A549 (cell line): ENCODE results near the gene FNIP1. TPM values are rescaled to one million over a fixed set of nuclear protein-coding genes. Genes with fewer than 3 reads are reported as not detected.

Source experiments
- ATAC-seq, 2 experiments: fragments of 200-7000 bp in 1 of 2; fragments of >200 bp in 1 of 2; cut with Nextera tagmentation in 1 of 2; cut with Tn5 transposase in 1 of 2; 3 replicates each; pipeline versions ENCODE4 v1.8.0 to v1.9.1; 2018 to 2020; ENCODE audit warnings: mild to moderate bottlenecking in 1 of 2, moderate library complexity in 1 of 2
- CTCF ChIA-PET: fragments of 300-600 bp; sonication (Branson Sonifier 250); formaldehyde crosslinking; extraction: SDS; loops from one replicate; lab custom pipeline; 2021; ENCODE audit warnings: antibody characterized with exemption, inconsistent platforms; lab: Yijun Ruan, JAX
- POLR2A ChIA-PET: fragments of 350-600 bp; formaldehyde crosslinking; extraction: SDS; loops from one replicate; lab custom pipeline; 2021; ENCODE audit warnings: antibody characterized with exemption, inconsistent platforms; lab: Yijun Ruan, JAX
- DNase-seq, 2 experiments: peaks; one replicate each; pipeline versions ENCODE4 v3.0.0 to v3.0.0-alpha.2; 2011 to 2016; ENCODE audit warnings: low read depth in 1 of 2, low spot score in 1 of 2
- FAIRE-seq: peaks from 2 replicates; lab custom pipeline; 2011; peaks lifted over from hg19 to GRCh38; lab: Jason Lieb, UNC
- H3K27ac ChIP-seq, 2 experiments: fragments of >200 bp; sonication (Bioruptor Twin); formaldehyde crosslinking; 3 replicates each; pipeline ENCODE4 v1.5.1; 2016 to 2017
- H3K4me1 ChIP-seq: fragments of >200 bp; sonication (Bioruptor Twin); formaldehyde crosslinking; 3 replicates; pipeline ENCODE4 v1.6.1; 2016
- H3K4me2 ChIP-seq: fragments of >200 bp; sonication (Bioruptor Twin); formaldehyde crosslinking; 3 replicates; pipeline ENCODE4 v1.6.1; 2016
- H3K4me3 ChIP-seq: fragments of >200 bp; sonication (Bioruptor Twin); formaldehyde crosslinking; 3 replicates; pipeline ENCODE4 v1.5.1; 2016
- H3K9me3 ChIP-seq: fragments of >200 bp; sonication (Bioruptor Twin); formaldehyde crosslinking; 3 replicates; pipeline ENCODE4 v1.6.1; 2016
- BHLHE40 ChIP-seq: IDR thresholded peaks from 2 replicates; pipeline ENCODE4 v1.6.1; 2012; ENCODE audit warnings: low read depth, low read length, inconsistent platforms
- CBX8 ChIP-seq: fragments of 200-600 bp; sonication (generic); IDR thresholded peaks from 2 replicates; pipeline ENCODE4 v1.6.1; 2016
- CHD4 ChIP-seq: fragments of 200-600 bp; sonication (generic); IDR thresholded peaks from 2 replicates; pipeline ENCODE4 v1.6.1; 2016; ENCODE audit warnings: antibody characterized with exemption, mild to moderate bottlenecking, borderline replicate concordance
- EHF ChIP-seq: fragments of 250-450 bp; sonication (Bioruptor Pico); IDR thresholded peaks from 2 replicates; pipeline ENCODE4 v1.5.0; 2020; ENCODE audit warnings: mild to moderate bottlenecking
- EHMT2 ChIP-seq: fragments of 200-600 bp; sonication (generic); IDR thresholded peaks from 2 replicates; pipeline ENCODE4 v1.6.1; 2016; ENCODE audit warnings: antibody characterized with exemption, low read depth, mild to moderate bottlenecking, moderate library complexity
- EP300 ChIP-seq, 2 experiments: fragments of >200 bp; sonication (Bioruptor Twin); formaldehyde crosslinking; IDR thresholded peaks; 2 replicates in 1 of 2; 3 replicates in 1 of 2; pipeline ENCODE4 v1.6.1; 2016 to 2017
- ESRRA ChIP-seq: fragments of 150-350 bp; IDR thresholded peaks from 2 replicates; pipeline ENCODE4 v1.6.1; 2014; ENCODE audit warnings: mild to moderate bottlenecking, low read length, borderline replicate concordance
- HEYL ChIP-seq: fragments of 250-450 bp; sonication (Bioruptor Pico); IDR thresholded peaks from 2 replicates; pipeline ENCODE4 v1.8.0; 2021; ENCODE audit warnings: mild to moderate bottlenecking, moderate library complexity
- HMGXB4 ChIP-seq: fragments of 250-450 bp; sonication (Bioruptor Pico); IDR thresholded peaks from 2 replicates; pipeline ENCODE4 v1.5.0; 2021; ENCODE audit warnings: mild to moderate bottlenecking, moderate library complexity, borderline replicate concordance
- HOXB13 ChIP-seq: fragments of 250-450 bp; sonication (Bioruptor Pico); IDR thresholded peaks from 2 replicates; pipeline ENCODE4 v1.5.0; 2020; ENCODE audit warnings: low read depth, mild to moderate bottlenecking, moderate library complexity
- JUN ChIP-seq, 2 experiments: fragments of >200 bp; sonication (Bioruptor Twin); formaldehyde crosslinking; IDR thresholded peaks; 2 replicates in 1 of 2; 3 replicates in 1 of 2; pipeline ENCODE4 v1.6.1; 2016 to 2017
- JUNB ChIP-seq: fragments of >200 bp; sonication (Bioruptor Twin); formaldehyde crosslinking; IDR thresholded peaks from 2 replicates; pipeline ENCODE4 v1.6.1; 2016
- KDM5A ChIP-seq: fragments of 200-600 bp; sonication (generic); IDR thresholded peaks from 2 replicates; pipeline ENCODE4 v1.6.1; 2016; ENCODE audit warnings: antibody characterized with exemption, mild to moderate bottlenecking
- MAFK ChIP-seq: fragments of 450-650 bp; IDR thresholded peaks from 2 replicates; pipeline ENCODE4 v1.6.1; 2014; ENCODE audit not compliant: partially characterized antibody
- MAX ChIP-seq: IDR thresholded peaks from 2 replicates; pipeline ENCODE4 v1.6.1; 2012
- MAZ ChIP-seq: fragments of 150-350 bp; IDR thresholded peaks from 2 replicates; pipeline ENCODE4 v1.6.1; 2014; ENCODE audit warnings: antibody characterized with exemption, low read depth, low read length, borderline replicate concordance
- MYC ChIP-seq: IDR thresholded peaks from 2 replicates; pipeline ENCODE4 v1.6.1; 2012; ENCODE audit warnings: mild to moderate bottlenecking, inconsistent platforms, low read length, improper control_type of control experiment, borderline replicate concordance
- NFE2L2 ChIP-seq: fragments of 150-350 bp; conservative IDR thresholded peaks from 2 replicates; pipeline ENCODE4 v1.6.1; 2014; ENCODE audit warnings: low read length
- POLR2A ChIP-seq: IDR thresholded peaks from 2 replicates; pipeline ENCODE4 v1.6.1; 2012; ENCODE audit warnings: mild to moderate bottlenecking, low read length
- POLR2AphosphoS2 ChIP-seq: conservative IDR thresholded peaks from 2 replicates; pipeline ENCODE4 v1.6.1; 2012; ENCODE audit warnings: low read length, improper control_type of control experiment, inconsistent platforms
- RAD21 ChIP-seq, 2 experiments: fragments of >200 bp in 1 of 2; sonication (Bioruptor Twin) in 1 of 2; formaldehyde crosslinking in 1 of 2; IDR thresholded peaks in 1 of 2; conservative IDR thresholded peaks in 1 of 2; 2 replicates in 1 of 2; 3 replicates in 1 of 2; pipeline ENCODE4 v1.6.1; 2012 to 2018; ENCODE audit warnings: inconsistent platforms in 1 of 2
- TFCP2L1 ChIP-seq: fragments of 250-450 bp; sonication (Bioruptor Pico); IDR thresholded peaks from 2 replicates; pipeline ENCODE4 v1.5.0; 2021; ENCODE audit warnings: mild to moderate bottlenecking
- TP53 ChIP-seq: fragments of 250-450 bp; sonication (Bioruptor Pico); IDR thresholded peaks from 2 replicates; pipeline ENCODE4 v1.5.0; 2021; ENCODE audit warnings: mild to moderate bottlenecking, moderate library complexity
- ZFP36 ChIP-seq: fragments of 450-650 bp; IDR thresholded peaks from 2 replicates; pipeline ENCODE4 v1.6.1; 2014; ENCODE audit warnings: borderline replicate concordance; ENCODE audit not compliant: partially characterized antibody
- ZNF302 ChIP-seq: fragments of 250-450 bp; sonication (Bioruptor Pico); IDR thresholded peaks from 2 replicates; pipeline ENCODE4 v1.9.0; 2021; ENCODE audit warnings: inconsistent platforms, mild to moderate bottlenecking, moderate library complexity
- ZSCAN20 ChIP-seq: fragments of 250-450 bp; sonication (Bioruptor Pico); IDR thresholded peaks from 2 replicates; pipeline ENCODE4 v1.8.0; 2022; ENCODE audit warnings: mild to moderate bottlenecking, moderate library complexity
- whole genome bisulfite sequencing: methylation state at CpG from one replicate; pipeline ENCODE4 v1.1.6; 2017; ENCODE audit errors: missing lambda C conversion rate; 5-methylcytosine and 5-hydroxymethylcytosine counted together
- polyA plus RNA-seq, 4 experiments: library from polyadenylated mRNA; depleted of rRNA in 3 of 4; stranded (reverse); fragments of >200 nt; fragmentation: RNase III in 1 of 4; extraction: RNeasy Plus Mini Kit Qiagen cat#74134 plus additional on column Dnase treatment in 1 of 4; gene quantifications; 2 replicates in 3 of 4; 3 replicates in 1 of 4; pipeline ENCODE4 v1.2.3, GENCODE V29; 2011 to 2017
- TF ChIP-seq, protein P1 (sequence below): fragments of >200 bp; sonication (Bioruptor Twin); formaldehyde crosslinking; IDR thresholded peaks from 3 replicates; pipeline ENCODE4 v1.5.1; 2016
- TF ChIP-seq, protein P2 (sequence below): fragments of >200 bp; sonication (Bioruptor Twin); formaldehyde crosslinking; IDR thresholded peaks from 3 replicates; pipeline ENCODE4 v1.6.1; 2016

Gene FNIP1
- polyA plus RNA-seq, 2 of the 4 experiments (the other 2 are of a cell fraction), result 7.5 to 9.6 TPM

- DNase-seq, result no peak
- no peak overlapping the region for H3K4me3 ChIP-seq
- TF ChIP-seq CHD4, result no peak
- no peak for TF ChIP-seq HEYL (CRISPR knock-in tag)
- TF ChIP-seq BHLHE40, result no peak
- TF ChIP-seq ZFP36, result no peak
- no peak for TF ChIP-seq EHMT2
- TF ChIP-seq JUN (IDR thresholded peaks at IDR 0.05), result no peak
- no peak for TF ChIP-seq HMGXB4
- TF ChIP-seq MAFK, result no peak
- TF ChIP-seq EHF, result no peak
- TF ChIP-seq NFE2L2, result no peak
- TF ChIP-seq POLR2A, result no peak
- no peak for TF ChIP-seq MAX
- TF ChIP-seq, protein P1, sequence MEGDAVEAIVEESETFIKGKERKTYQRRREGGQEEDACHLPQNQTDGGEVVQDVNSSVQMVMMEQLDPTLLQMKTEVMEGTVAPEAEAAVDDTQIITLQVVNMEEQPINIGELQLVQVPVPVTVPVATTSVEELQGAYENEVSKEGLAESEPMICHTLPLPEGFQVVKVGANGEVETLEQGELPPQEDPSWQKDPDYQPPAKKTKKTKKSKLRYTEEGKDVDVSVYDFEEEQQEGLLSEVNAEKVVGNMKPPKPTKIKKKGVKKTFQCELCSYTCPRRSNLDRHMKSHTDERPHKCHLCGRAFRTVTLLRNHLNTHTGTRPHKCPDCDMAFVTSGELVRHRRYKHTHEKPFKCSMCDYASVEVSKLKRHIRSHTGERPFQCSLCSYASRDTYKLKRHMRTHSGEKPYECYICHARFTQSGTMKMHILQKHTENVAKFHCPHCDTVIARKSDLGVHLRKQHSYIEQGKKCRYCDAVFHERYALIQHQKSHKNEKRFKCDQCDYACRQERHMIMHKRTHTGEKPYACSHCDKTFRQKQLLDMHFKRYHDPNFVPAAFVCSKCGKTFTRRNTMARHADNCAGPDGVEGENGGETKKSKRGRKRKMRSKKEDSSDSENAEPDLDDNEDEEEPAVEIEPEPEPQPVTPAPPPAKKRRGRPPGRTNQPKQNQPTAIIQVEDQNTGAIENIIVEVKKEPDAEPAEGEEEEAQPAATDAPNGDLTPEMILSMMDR, result no peak
- TF ChIP-seq MYC, result no peak
- TF ChIP-seq HOXB13 (CRISPR knock-in tag), result no peak
- TF ChIP-seq MAZ, result no peak
- no peak for TF ChIP-seq ESRRA
- no peak for TF ChIP-seq TP53
- TF ChIP-seq EP300 (IDR thresholded peaks at IDR 0.05), result no peak
- TF ChIP-seq RAD21 (conservative IDR thresholded peaks at IDR 0.05 in 1 of 2, IDR thresholded peaks at IDR 0.05 in 1 of 2), result no peak
- TF ChIP-seq, all 56 proteins: peak for 0
- FAIRE-seq, result no peak
- no peak for ATAC-seq
- Histone ChIP-seq H3K27ac (no peak overlapping the region), H3K4me2 (no peak overlapping the region), H3K9me3 (no peaks in the 10 kb centered on the region), H3K4me1 (peaks cover 11% of the 10 kb centered on the region; the same call in 2 of the 3 replicates)
- WGBS, result 89% methylated on average over 2 of the region's 2 CpGs
- ChIA-PET CTCF (interaction anchor here (0.6 to 4.3 kb wide), 4 partner anchors 13 to 403 kb away, joined by 3 to 17 read pairs (median 4); no protein-coding TSS in a partner anchor), POLR2A (no interaction called here)
Observed at GRCh38 chr5:131605086-131605485, 191.7 kb downstream of the FNIP1 start.

GRCh38 chr5:131595088-131596033, 201.5 kb downstream of the FNIP1 start:
- FAIRE-seq (no peak), DNase-seq (no peak), ATAC-seq (no peak)
- Histone ChIP-seq H3K9me3 (no peaks in the 10 kb centered on the region), H3K27ac (no peak overlapping the region), H3K4me1 (no peaks in the 10 kb centered on the region), H3K4me3 (no peak overlapping the region), H3K4me2 (no peak overlapping the region)
- POLR2A ChIA-PET, result no interaction called here
- CTCF ChIA-PET, result interaction anchor here (0.6 kb wide), 1 partner anchor 319 kb away, joined by 3 read pairs; no protein-coding TSS in a partner anchor
- TF ChIP-seq POLR2AphosphoS2 (no peak), KDM5A (no peak), HEYL (CRISPR knock-in tag) (no peak), EHF (no peak), JUNB (no peak), TFCP2L1 (CRISPR knock-in tag) (no peak), TP53 (no peak), ZSCAN20 (no peak), CHD4 (no peak), ZNF302 (no peak), RAD21 (conservative IDR thresholded peaks at IDR 0.05 in 1 of 2, IDR thresholded peaks at IDR 0.05 in 1 of 2) (no peak), CBX8 (no peak)
- TF ChIP-seq, protein P2, sequence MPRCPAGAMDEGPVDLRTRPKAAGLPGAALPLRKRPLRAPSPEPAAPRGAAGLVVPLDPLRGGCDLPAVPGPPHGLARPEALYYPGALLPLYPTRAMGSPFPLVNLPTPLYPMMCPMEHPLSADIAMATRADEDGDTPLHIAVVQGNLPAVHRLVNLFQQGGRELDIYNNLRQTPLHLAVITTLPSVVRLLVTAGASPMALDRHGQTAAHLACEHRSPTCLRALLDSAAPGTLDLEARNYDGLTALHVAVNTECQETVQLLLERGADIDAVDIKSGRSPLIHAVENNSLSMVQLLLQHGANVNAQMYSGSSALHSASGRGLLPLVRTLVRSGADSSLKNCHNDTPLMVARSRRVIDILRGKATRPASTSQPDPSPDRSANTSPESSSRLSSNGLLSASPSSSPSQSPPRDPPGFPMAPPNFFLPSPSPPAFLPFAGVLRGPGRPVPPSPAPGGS, result no peak
- TF ChIP-seq, protein P1, result no peak
- 93% methylated on average over 8 of the region's 8 CpGs for WGBS
